HS-5 (cell line): ENCODE data around the gene SSRP1.
"Not testable (repeated sequence)": the region's sequence is repeated elsewhere in the genome, so short reads cannot be mapped to it uniquely, and the experiment has no call there.

ENCODE experiments used
- DNase-seq: peaks from one replicate; pipeline ENCODE4 v3.0.0-alpha.2; 2012; ENCODE audit warnings: low read depth

Gene SSRP1

DNA sequence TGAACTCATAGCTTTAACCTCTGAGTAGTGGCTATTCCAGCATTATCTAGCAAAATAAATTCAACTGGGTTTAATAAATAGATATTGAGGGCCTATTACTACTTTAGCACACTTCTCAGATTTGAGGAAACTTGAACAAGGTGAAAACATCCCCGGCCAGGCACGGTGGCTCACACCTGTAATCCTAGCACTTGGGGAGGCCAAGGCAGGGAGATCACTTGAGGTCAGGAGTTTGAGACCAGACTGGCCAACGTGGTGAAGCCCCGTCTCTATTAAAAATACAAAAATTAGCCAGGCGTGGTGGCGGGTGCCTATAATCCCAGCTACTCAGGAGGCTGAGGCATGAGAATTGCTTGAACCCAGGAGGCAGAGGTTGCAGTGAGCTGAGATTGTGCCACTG, 1.2 kb upstream of the SSRP1 start:
- DNase-seq = not testable (repeated sequence)

DNA sequence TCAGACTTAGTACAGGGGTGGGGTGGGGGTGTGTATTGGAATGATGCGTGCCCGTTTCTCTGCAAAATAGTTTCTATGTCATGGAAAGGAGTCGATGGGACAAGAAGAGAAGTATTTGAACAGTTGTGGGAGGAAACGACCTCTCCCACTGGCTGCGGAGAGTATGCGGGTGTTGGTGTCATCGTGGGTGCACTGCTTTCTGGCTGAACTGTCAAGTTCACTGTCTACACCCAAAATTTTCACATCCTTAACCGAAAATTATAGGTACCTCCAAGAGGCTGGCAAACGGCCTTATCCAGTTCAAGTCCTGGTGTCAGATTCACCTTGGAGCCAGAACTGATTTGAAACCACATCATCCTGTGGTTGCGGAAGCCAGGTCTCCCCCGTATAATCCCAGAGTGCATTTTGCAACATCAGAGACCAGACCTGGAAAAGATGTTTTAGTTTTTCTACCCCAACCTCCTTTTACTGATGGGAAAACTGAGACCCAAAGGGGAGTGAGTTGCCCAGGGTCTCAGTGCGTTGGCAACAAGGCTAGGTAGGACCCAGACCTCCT, 497 bp upstream of the SSRP1 start:
- DNase-seq = no peak

DNA sequence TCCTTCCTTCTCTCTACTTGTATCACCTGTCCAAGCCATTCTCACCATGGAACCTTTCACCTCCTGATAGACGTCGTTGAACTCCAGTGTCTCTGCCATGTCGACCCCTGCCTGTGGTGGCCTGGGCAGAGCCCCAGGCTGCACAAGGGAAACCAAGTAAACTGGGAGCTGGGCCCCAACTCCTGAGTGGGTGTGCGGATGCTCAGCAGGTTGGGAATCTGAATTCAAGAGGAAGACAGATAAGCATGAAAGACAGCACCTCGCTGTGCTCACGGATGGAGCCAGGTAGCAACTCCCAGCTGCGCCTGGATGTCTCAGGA, 709 bp downstream of the SSRP1 start:
- no peak for DNase-seq

DNA sequence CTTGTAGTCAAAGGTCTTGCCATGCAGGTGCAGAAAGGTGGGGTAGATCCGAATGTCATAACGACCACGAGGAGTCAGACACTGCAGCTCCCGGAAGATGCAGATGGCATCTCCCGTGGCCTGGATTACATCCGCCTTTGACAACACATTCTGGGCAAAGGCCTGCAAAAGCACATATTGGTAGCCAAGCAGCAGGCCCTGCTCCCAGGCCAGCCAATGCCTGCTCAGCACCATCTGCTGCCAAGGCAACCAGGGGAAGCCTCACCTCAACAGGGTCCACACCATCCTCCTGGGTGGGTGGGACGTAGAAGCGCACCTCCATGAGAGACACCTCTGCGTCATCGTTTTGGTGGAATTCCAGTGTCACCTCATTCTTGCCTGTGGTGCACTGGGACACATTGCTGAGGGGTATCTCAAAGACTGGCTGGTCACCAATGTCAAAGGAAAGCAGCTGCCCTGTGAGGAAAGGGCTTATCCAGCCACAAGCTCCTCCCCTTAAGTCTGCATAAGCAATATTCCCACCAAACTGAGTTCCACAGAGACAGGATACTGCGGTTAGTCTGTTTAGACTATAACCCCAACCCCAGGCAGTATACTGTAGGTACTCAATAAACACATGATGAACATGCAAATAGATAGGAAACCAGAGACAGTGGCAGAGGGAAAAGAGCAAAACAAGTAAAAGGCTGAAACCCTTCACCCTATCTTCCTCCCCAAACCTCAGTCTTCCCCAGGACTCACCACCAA, 2.8 kb downstream of the SSRP1 start:
- DNase-seq = no peak

DNA sequence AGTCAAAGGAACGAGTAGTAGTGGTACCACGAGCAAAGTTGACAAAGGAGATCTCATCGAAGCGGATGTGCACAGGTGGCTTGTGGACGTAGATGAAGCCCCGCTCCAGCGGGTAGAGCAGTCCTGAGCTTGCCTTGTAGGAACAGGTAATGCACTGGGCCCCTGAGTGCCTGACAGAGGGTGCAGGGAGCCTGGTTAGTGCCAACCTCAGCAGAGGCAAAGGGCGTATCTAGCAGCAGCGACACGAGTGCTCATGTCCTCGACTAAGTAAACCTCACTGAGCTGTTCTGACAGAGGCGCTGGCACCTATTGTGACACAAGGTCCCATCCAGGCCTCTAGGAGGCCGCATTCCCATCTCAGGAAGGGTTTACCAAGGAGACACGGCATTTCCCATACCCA, 4.0 kb downstream of the SSRP1 start:
- DNase-seq = no peak

DNA sequence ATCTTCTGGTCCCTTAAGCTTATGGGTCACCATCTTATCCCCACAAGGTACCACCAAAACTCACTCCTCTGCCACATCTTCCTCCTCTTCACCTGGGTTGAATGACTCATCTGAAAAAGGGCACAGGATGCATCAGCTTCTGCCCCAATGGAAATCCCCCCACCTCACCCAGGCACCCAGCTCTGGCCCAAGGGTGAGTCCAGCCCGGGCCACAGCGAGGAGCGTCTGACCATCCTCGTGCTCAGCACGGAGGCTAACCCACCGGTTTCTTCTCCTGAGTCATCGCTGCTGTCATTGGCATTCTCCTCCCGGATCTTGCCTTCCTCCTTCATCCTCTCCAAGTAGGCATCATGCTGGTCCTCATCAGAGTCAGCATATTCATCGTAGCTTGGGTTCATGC, 5.7 kb downstream of the SSRP1 start:
- DNase-seq = no peak

DNA sequence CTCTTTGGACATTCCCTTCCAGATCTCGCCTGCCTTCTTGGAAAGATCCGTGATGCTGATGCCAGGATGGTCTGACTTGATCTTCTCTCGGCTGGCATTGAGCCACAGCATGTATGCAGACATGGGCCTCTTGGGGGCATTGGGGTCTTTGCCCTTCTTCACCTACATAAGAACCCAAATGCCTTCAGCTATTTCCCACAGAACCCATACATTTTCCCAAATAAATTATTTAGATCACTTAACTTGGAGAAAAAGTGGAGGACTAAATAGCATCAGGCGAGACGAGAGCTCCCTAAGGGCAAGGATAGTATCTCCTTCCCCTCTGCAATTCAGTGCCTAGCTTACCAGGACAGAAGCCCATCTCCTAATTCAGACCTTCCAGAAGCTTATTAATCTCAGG, 8.0 kb downstream of the SSRP1 start:
- DNase-seq = no peak

DNA sequence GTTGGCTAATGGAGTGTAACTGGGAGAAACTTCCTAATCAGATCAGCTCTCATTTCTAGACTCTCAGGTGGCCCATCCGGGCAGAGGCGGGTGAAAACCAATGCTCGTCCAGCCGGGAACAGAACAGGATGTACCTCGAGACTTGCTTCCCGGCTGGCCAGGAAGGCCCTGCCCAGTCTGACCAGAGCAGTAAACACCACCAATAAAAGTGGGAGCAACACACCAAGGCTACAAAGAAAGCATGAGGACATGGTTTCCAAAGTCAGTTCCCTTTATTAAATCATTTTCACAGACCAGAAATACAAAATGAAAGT, 10.0 kb downstream of the SSRP1 start:
- no peak for DNase-seq

DNA sequence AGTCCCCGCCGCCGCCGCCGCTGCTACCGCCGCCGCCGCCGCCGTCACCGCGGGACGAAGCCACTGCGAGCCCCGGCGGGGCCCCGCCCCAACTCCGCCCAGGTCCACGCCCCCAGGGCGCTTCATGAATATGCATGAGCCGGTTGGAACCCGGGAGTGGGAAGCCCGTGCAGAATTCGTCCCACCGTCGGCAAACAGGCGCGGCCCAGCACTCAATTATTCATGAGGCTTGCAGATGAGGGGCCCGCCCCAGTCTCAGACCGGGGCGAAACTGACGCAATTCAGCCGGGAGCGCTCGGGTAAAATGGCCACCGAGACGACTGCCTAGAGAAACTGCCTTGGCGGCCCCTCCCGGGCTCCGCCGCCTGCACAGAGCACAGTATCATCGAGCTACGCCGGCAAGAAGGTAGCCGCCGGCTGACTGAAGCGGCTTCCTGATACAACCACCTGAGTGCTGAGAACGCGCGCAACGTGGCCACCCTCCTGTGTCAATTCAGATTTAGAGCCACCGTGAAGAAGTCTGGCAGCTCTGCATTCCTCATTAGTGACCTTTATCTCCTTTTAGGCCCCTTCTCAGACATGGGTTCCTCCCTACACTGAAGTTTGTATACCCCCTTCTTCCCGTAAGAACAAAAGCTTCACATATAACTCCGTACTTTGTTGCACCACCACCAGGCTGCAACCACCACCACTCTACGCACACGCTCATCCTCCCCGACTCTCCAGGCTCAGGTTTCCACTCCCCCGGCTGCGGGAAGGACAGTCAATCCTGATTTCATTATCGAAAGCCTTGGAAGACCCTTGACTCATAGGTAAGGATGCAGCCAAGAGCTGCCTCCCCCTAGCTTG, 10.6 kb downstream of the SSRP1 start, which contains the start of gene TNKS1BP1:
TSS of gene TNKS1BP1 (minus strand) at position 67 of the 849 bp plus-strand sequence. CDS start 3,067 bp downstream, outside the sequence.
- peak; percentile 70 for DNase-seq

DNA sequence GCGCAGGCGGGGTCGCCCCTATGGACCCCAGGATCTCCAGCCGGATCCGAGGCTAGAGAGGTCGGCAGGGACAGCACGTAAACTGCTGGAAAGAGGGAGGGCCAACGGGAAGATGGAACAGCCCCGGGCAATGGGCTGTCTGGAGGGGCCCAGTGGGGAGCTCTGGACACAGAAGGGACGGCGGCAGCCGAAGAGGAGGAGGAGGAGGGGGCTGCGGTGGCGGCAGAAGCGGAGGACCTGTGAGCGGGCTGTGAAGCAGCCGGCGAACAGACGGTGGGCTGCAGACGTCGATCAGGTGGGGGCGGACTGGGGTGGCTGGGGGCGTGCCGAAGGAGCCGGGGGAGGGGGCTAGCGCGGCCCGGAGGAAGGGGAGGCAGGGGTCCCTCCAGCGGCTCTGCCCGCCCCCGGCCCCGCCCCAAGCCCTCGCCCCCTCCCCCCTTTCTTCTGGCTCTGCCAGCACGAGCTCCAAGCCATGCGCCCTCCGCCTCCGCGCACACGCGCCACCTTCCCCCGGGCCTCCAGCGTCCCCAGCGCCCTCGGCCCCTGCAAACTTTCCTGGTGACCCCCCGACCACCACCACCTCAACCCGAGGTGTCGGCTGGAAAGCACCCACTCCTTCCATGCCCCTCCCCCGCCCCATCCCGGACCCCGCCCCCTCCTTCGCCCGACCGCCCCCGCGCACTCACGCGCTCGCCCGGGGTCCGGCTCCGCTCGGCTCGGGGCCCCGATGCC, 11.4 kb downstream of the SSRP1 start:
- no peak for DNase-seq

DNA sequence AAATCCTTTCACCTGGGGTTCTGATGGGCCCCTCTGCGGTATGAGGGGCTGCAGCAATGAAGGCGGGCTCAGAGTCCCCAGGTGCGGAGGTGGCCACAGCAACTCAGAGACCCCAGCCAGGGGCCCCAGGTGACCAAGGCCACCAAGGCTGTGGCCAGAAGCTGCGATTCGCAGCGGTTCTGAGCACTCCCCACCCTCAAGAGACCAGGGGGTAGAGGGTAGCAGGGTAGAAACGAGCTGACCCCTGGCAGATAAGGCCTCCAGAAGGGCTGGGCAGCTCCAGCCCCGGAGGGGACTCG, 11.9 kb downstream of the SSRP1 start:
- DNase-seq = no peak

DNA sequence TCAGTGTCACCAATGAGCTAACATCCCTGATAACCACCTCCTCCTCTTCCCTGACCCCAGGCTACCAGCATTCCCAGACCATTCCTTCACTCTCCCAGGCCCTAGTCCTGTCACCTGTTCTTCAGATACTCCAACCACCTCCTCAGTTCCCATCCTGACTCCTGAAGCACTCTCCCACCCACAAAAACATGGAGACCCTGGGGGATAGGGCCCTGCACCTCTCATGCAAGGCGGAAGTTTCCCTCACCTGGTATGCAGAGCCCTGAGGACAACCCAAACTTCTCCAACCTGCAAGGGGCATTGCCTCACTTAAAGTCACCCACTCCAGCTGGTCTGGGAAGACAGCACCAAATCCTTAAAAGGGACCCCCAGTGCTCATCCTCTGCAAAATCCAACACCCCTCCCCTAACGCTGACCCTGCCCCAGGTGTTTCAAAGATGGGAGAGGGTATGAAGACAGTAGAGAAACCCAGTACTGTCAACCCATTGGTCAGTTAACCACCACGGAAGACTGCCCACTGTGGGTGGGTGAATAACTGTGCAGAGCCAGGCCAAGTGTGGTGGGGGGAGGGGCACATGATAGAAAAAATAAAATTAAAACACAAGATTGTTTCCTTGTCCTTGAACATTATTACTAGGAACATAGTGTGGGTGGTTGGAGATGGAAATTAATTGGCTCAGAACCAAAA, 12.4 kb downstream of the SSRP1 start:
- DNase-seq = no peak

DNA sequence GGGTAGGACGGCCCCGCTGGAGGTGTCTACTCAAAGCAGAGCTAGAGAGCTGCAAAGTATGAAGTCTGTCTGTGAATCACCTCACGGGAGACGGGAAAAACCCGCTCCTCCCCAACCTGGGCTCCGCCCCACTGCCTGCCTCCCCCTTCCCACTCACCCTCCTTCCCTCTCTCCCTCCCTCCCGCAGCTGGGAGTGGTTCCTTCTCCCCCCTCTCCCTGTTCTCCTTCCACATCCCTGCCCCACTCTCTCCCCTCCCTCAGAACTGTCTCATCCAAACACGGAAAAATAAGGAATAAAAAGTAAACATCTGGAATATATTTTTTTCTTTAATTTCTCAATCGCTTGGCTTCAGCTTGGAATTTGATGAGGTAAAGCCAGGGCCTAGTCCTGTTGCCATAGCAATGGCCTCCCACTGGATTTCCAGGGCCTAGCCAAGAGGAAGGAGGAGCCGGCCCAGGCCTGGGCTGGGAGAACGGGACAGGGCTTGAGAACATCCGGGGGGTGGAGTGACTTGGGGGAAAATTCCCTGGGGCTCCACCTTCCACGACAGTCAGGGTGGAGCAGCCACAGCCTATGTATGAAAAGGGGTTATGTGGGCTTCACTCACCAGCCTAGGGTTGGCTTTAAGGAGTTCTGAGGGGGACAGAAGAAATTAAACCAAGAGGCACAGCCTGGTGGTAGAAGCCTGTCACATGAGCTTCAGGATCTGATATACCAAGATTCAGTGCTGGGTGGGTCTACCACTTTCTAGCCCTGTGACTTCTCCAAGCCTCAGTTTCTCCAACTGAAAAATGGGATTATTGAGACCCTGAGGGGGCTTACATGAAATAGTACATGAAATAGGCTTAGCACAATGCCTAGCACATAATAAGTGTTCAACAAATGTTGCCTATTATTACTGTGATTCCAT, 13.2 kb downstream of the SSRP1 start:
- peak; percentile 93 for DNase-seq

DNA sequence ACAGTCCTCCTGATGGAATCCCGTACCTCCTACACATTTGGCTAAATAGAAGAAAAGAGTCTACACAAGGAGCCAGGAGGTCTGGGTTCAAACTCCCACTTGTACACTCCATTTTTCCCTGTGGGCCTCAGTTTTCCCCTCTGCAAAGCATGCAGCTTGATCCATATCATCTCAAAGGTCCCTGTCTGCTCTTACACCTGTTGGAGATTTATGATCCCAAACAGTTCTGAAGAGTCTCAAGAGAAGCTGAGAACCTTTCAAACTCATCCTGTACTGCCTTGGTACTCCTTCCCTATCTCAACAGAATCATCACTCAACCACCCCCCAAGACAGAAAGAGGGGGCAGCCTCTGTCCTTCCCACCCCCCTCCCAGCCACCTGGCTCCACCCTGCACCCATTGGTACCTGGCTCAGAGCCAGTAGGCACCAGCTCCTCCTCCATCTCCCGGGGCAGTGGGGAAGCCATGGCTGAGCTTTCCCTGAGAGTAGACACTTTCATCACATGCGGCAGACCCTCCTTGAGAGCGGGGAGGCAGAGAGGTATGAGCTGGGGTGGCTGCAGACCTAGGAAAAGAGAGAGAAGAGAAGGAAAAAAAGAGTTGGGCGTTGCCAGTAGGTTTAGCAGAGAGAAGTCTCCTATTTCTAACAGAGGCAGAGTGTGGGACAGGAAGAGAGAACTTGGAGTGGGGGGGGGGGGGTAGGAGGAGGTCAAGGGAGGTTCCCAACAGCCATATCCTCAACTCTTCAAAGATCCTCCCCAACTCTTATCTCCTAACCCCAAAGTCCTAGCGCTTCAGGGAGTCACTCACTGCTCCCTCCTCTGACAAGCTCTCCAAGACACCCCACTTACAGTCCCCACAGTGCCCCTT, 14.1 kb downstream of the SSRP1 start:
- no peak for DNase-seq

DNA sequence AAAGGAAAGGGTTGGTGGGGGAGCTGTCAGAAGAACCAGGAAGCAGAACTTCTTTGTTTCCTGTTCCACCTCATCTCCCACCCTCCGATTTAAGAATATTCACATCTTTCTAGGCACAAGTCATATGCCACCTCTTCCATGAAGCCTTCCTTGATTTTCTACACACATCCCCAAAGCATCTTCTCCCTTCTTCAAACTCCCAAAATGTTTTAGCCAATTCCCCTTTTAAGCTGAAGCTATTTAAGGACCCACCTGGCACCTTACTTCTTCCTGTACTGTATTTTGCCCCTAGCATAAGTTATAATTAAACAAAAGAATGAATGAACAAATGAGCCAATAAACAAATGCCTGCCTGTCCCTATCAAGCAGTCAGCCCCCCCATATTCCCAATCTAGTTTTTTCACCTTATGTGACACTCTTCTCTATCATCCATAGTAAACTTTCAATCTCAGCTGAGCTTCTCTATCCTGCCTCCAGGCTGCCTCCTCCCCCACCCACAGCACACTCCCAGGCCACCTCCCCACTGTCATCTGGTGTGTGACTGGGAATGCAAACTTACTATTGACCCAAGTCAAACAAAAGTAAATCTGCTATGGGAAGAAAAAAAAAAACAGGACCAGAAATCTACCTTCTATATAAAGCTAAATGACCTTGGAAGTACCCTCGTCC, 14.8 kb downstream of the SSRP1 start:
- DNase-seq = no peak

DNA sequence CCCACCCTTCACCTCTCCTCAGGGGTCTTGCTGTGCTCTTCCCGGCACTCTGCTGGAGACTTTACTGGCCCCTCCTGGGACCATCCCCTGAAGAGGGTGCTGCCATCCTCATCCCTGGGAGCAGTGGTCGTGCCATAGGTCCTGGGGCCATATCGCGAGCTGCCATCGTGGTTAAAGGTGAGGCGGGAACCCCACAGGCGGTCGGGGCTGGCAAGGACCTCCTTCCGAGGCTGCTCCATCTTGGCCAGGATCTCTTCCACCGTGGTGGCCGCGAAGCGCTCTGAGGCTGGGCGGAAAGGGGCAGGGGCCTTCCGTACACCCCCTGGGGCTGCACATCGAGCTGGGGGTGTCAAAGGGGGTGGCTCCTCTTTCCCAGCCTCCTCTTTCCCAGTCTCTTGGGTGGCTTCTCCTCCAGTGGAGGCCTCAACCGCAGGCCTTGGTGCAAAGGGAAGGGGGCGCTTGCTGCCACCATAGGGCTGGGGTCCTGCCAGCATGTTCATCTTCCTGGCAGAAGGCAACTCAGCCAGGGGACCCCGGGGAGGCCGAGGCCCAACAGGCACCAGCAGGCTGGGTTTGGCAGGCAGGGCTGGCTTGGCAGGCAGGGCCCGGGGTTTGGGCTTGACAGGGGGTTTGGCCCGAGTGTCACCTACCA, 15.5 kb downstream of the SSRP1 start:
- DNase-seq = no peak

DNA sequence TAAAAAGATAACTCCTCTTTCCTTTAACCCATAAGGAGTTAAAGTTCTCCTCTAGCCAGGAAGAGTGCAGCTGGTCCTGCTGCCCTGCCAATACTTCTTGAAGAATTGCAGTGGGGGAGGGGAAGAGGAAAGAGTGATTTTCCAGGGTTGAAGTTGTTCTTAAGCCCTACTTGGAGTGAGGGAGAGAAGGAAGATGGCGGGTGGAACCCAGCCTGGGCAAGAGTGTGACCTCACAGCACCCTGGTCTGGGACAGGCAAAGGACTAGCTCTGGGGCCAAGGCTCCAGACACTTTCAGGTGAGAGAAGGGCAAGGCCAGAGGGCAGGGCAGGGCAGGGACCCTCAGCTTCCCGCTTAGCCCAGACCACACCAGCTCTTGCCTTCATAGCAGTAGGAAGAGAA, 17.5 kb downstream of the SSRP1 start:
- DNase-seq = no peak

DNA sequence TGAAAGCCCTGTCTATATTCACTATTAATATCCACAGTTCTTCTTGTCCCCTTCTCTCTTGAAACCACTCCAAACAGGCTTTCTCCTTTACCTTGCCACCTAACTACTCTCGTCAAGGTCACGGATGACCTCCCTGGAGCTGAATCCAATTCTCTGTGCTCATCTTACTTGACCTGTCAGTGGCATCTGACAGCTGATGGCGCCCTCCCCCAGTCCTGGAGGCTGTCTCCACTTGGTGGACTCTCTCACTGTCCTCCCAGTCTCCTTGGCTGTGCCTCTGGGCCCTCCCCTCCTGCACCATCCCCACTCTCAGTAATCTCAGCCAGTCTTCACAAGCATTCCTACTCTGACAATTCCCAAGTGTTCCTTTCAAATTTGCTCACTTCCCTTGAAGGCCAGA, 19.7 kb downstream of the SSRP1 start:
- DNase-seq = no peak

DNA sequence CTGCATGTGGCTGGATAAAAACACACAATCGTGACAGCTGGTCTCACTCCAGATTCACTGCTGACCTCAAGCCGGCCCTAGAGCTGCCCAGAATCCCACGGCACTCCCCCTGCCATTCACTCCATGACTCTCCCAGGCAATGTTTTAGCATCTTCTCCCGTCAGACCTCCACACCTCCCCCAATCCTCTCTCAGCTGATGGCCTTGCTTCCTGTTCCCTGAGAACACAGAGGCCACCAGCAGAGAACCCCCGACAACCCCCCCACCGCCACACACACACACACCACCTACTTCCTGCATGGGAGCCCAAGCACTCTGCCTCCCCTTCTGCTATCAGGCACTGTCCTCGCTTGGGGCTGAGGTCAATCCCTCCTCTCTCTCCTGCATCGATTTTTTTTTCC, 20.2 kb downstream of the SSRP1 start:
- no peak for DNase-seq
